ENCODE results near the gene TMEM86B.

DNA sequence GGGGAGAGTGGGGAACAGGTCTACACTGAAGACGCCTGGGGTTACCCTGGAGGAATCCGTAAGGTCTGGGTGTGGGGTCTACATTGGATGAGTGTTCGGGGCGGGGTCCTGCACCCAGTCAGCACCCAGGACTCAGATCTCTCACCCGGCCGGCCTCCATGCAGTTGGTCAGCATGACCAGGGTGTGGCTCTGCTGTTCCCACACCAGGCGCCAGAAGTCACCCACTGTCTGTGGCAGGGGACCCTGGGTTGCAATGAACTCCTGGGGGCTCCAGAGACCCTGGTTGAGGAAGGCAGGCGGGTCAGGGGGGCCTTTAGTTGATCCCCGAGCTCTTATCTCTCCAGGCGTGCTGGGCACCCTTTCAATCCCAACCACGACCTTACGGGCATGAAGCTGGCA, 42.5 kb downstream of the TMEM86B start:
- TF ChIP-seq POLR2A (IDR thresholded peaks at IDR 0.05) (no peak), CTCF (IDR thresholded peaks at IDR 0.05) (no peak)

Measured in thyroid gland (tissue), 4 donors.